Activated naive CD8-positive, alpha-beta T cell treated with anti-CD3 and anti-CD28 coated beads, Interleukin-2, amount 50 U/mL, for 24 hours (primary cell): ENCODE measurements around the gene SOCS7.

Source experiments
- ATAC-seq: fragments of 150-1000 bp; cut with Tn5 transposase; one replicate; pipeline ENCODE4 v1.10.0; 2021
- DNase-seq: peaks from one replicate; pipeline ENCODE4 v3.0.0; 2021
- H3K27ac Mint-ChIP-seq: one replicate; pipeline ENCODE4 v1.8.0; 2021; ENCODE audit warnings: mild to moderate bottlenecking, mixed read lengths
- H3K27me3 Mint-ChIP-seq: one replicate; pipeline ENCODE4 v1.8.0; 2021; ENCODE audit warnings: mixed read lengths
- H3K36me3 Mint-ChIP-seq: one replicate; pipeline ENCODE4 v1.8.0; 2021; ENCODE audit warnings: low read depth, mixed read lengths
- H3K4me1 Mint-ChIP-seq: one replicate; pipeline ENCODE4 v1.8.0; 2021; ENCODE audit warnings: mixed read lengths
- H3K4me3 Mint-ChIP-seq: one replicate; pipeline ENCODE4 v1.8.0; 2021; ENCODE audit warnings: mild to moderate bottlenecking, moderate library complexity, mixed read lengths
- H3K9me3 Mint-ChIP-seq: one replicate; pipeline ENCODE4 v1.8.0; 2021; ENCODE audit warnings: mixed read lengths

SOCS7 gene

DNA sequence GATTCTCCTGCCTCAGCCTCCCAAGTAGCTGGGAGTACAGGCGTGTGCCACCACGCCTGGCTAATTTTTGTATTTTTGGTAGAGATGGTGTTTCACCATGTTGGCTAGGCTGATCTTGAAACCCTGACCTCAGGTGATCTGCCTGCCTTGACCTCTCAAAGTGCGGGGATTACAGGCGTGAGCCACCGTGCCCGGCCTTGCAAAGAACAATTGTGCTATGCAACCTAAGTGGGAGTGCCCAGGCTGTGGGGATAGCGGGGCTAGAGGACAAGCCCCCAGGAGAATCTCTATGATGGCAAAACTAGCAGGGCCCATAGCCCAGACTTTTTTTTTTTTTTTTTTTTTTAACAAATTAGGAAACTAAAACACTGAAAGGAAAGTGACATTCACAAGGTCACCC, 5.9 kb upstream of the SOCS7 start:
- Mint-ChIP-seq H3K9me3 (no peaks in the 10 kb centered on the region), H3K27ac (no peak overlapping the region), H3K27me3 (peaks cover 3% of the 10 kb centered on the region), H3K4me3 (no peak overlapping the region), H3K4me1 (peaks cover 8% of the 10 kb centered on the region), H3K36me3 (no peaks in the 10 kb centered on the region)
- DNase-seq (no peak), ATAC-seq (no peak)

DNA sequence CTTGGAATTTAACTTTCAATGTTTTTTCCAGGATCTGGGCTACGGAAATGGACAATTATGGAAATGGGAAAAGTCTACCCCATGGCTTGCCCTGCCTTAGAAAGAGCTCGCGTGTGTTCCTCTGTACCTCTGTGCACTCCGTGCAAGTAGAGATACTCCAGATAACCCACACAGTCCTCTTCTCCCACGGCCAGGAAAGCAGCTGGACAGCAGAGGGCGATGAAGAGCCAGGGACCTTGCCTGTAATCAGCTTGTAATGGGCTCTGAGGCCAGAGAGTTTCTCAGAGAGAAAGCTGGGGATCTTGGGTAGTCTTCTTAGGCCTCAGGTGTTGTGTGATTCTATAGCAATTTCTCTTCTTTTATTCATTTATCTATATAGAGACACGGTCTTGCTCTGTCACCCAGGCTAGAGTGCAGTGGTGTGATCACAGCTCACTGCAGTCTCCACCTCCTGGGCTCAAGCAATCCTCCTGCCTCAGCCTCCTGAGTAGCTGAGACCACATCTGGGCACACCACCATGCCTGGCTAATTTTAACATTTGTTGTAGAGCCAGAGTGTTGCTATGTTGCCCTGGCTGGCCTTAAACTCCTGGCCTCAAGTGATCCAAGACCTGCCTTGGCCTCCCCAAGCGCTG, 2.4 kb upstream of the SOCS7 start:
- Mint-ChIP-seq H3K4me1 (peaks cover 27% of the 10 kb centered on the region), H3K36me3 (no peaks in the 10 kb centered on the region), H3K27ac (no peak overlapping the region), H3K27me3 (peaks cover 3% of the 10 kb centered on the region), H3K4me3 (no peak overlapping the region), H3K9me3 (no peaks in the 10 kb centered on the region)
- DNase-seq (peak; percentile 86), ATAC-seq (peak; percentile 58)

DNA sequence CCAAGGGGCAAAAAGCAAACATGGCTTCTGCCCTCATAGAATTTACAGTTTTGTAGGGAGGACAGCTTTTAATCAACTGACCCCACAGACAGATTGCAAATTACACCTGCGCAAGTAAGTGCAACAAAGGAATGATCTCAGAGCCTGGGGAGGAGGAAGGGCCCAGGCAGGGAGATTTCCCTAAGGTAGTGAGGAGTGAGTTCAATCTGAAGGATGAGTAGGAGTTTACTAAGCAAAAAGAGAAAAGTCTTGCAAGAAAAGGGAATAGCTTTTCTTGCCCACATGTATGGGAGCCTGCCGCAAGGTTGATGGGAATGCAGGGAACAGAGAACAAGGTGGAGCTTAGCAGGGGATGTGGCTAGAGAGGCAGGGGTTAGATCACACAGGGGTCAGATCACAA, 1.6 kb upstream of the SOCS7 start:
- Mint-ChIP-seq H3K9me3 (no peaks in the 10 kb centered on the region), H3K4me3 (peak overlapping the region; percentile 91), H3K4me1 (peaks cover 35% of the 10 kb centered on the region), H3K36me3 (no peaks in the 10 kb centered on the region), H3K27me3 (no peaks in the 10 kb centered on the region), H3K27ac (no peak overlapping the region)
- DNase-seq (no peak), ATAC-seq (no peak)

DNA sequence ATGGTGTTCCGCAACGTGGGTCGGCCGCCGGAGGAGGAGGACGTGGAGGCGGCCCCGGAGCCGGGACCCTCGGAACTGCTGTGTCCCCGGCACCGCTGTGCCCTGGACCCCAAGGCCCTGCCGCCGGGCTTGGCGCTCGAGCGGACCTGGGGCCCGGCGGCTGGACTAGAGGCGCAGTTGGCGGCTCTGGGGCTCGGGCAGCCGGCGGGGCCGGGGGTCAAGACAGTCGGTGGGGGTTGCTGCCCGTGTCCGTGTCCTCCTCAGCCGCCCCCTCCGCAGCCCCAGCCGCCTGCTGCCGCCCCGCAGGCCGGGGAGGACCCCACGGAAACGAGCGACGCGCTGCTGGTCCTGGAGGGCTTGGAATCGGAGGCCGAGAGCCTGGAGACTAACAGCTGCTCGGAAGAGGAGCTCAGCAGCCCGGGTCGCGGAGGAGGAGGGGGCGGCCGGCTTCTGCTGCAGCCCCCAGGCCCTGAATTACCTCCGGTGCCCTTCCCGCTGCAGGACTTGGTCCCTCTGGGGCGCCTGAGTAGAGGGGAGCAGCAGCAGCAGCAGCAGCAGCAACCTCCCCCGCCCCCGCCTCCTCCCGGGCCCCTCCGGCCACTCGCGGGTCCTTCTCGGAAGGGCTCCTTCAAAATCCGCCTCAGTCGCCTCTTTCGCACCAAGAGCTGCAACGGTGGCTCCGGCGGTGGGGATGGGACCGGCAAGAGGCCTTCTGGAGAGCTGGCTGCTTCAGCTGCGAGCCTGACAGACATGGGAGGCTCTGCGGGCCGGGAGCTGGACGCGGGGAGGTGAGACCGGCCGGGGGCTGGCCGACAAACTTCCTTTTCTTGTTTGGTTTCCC, 821 bp downstream of the SOCS7 start:
- DNase-seq (peak; percentile 27), ATAC-seq (no peak)
- Mint-ChIP-seq H3K9me3 (no peaks in the 10 kb centered on the region), H3K27ac (peak overlapping the region; percentile 12), H3K4me3 (peak overlapping the region; percentile 79), H3K27me3 (no peaks in the 10 kb centered on the region), H3K4me1 (peaks cover 50% of the 10 kb centered on the region), H3K36me3 (no peaks in the 10 kb centered on the region)

DNA sequence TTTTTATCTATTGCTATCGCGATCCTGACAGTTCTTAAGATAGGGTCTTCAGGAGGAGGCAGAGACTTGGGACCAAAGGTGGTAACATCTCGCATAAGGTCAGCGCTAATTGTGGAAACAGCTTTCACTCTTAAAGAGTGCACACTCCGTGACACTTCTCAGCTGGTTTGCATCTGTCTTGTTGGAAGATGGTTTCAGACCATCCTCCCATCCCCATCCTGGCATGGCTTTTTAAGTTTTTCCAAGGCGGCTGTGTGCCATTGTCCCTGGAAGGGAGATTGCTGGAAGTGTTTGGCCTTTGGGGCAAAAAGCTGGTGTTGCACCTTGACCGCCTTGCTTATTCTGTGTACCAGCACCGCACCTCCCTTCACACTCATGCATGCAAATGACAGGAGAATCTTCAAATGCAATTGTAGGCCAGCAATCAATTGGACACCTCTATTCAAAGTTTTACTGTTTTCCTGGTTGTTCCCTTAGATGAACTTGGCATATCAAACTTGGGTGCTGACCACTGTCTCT, 1.5 kb downstream of the SOCS7 start:
- no peak for ATAC-seq
- Mint-ChIP-seq H3K9me3 (no peaks in the 10 kb centered on the region), H3K4me3 (peak overlapping the region; percentile 79), H3K36me3 (no peaks in the 10 kb centered on the region), H3K4me1 (peaks cover 50% of the 10 kb centered on the region), H3K27ac (peak overlapping the region; percentile 12), H3K27me3 (no peaks in the 10 kb centered on the region)
- no peak for DNase-seq

DNA sequence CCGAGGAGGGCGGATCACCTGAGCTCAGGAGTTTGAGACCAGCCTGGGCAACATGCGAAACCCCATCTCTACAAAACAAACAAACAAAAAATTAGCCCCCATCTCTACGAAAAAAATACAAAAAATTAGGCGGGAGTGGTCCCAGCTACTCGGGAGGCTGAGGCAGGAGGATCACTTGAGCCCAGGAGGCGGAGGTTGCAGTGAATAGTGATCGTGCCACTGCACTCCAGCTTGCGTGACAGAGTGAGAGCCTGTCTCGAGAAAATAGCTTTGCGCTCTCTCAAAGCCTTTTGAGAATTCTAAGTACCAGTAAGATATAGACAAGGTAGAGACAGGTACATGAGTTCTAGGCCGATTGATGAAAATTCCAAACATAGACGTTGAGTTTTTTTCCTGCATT, 2.0 kb downstream of the SOCS7 start:
- DNase-seq = no peak
- Mint-ChIP-seq H3K4me1 (peaks cover 50% of the 10 kb centered on the region), H3K4me3 (peak overlapping the region; percentile 79), H3K36me3 (no peaks in the 10 kb centered on the region), H3K27me3 (no peaks in the 10 kb centered on the region), H3K27ac (no peak overlapping the region), H3K9me3 (no peaks in the 10 kb centered on the region)
- no peak for ATAC-seq

DNA sequence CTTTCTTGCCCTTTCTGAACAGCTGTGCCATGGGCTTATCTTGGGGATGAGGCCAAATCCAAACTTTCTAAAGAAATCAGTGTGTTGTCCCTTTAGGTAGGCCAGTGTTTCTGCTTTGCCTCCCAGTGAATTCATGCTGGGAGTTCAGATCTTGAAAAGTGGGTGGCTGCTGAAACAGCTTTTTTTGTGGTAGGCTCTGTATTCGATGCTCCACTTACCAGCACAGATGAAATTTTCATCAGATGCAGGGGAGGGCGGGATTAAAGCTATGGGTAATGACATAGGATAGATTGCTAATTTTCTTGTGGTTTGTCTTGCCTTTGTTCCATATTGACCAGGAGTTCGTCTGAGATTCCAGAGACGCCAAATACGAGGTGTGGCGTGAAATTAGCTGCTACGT, 2.8 kb downstream of the SOCS7 start:
- Mint-ChIP-seq H3K4me3 (no peak overlapping the region), H3K36me3 (no peaks in the 10 kb centered on the region), H3K4me1 (peaks cover 47% of the 10 kb centered on the region), H3K27ac (no peak overlapping the region), H3K27me3 (no peaks in the 10 kb centered on the region), H3K9me3 (no peaks in the 10 kb centered on the region)
- DNase-seq (no peak), ATAC-seq (no peak)

DNA sequence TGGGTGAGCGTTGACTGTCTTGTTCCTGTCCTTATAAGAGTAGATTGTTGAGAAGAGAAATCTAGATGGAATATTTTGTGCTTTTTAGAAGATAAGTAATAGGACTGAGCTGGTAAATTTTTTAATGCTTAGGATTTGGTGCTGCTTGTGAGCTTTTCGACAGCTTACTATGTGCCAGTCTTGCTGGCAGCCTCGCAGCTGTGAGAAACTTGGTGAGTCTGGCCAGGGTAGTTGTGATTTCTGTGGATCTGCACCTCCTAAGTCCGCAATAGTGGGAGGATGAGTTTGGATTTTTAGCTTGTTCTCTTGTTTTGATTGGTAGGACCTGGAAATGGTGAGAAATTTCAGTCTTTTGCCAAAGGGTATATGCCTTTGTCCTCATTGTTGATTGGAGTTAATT, 3.6 kb downstream of the SOCS7 start:
- no peak for DNase-seq
- peaks cover 46% of the 10 kb centered on the region for H3K4me1 Mint-ChIP-seq
- no peaks in the 10 kb centered on the region for H3K27me3 Mint-ChIP-seq
- no peaks in the 10 kb centered on the region for H3K9me3 Mint-ChIP-seq
- no peaks in the 10 kb centered on the region for H3K36me3 Mint-ChIP-seq
- ATAC-seq = no peak
- H3K4me3 Mint-ChIP-seq = no peak overlapping the region
- H3K27ac Mint-ChIP-seq = no peak overlapping the region

DNA sequence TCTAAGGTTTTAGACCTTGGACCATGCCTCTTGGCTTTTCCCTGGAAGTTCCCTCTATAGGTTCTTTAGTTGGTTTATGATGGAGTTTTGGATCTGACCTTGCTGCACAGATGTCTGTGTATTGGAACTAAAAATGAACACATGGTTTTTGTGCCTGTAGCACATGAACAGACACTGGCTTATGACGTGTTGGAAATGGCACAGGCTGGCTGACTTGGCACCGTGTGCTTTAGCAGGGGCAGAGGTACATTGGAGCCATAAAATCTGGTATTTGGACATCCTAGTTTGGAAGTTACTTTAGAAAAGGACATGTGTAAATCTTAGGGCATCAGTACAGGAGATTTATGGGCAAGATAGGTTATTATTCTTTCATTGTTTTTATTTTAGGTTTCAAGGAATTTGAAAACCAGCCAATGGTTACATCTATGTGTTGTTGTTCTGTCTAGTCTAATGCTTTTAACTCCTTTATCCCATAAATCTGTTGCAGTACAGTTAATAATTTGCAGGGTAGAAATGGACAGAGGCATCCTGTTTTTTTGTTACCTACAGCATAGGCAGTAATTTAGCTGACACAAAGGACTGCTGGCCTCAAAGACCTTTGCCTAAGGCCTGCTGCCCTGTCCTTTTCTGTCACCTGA, 6.0 kb downstream of the SOCS7 start:
- Mint-ChIP-seq H3K27ac (no peak overlapping the region), H3K36me3 (no peaks in the 10 kb centered on the region), H3K4me3 (no peak overlapping the region), H3K27me3 (no peaks in the 10 kb centered on the region), H3K9me3 (no peaks in the 10 kb centered on the region), H3K4me1 (peaks cover 36% of the 10 kb centered on the region)
- ATAC-seq (no peak), DNase-seq (no peak)

DNA sequence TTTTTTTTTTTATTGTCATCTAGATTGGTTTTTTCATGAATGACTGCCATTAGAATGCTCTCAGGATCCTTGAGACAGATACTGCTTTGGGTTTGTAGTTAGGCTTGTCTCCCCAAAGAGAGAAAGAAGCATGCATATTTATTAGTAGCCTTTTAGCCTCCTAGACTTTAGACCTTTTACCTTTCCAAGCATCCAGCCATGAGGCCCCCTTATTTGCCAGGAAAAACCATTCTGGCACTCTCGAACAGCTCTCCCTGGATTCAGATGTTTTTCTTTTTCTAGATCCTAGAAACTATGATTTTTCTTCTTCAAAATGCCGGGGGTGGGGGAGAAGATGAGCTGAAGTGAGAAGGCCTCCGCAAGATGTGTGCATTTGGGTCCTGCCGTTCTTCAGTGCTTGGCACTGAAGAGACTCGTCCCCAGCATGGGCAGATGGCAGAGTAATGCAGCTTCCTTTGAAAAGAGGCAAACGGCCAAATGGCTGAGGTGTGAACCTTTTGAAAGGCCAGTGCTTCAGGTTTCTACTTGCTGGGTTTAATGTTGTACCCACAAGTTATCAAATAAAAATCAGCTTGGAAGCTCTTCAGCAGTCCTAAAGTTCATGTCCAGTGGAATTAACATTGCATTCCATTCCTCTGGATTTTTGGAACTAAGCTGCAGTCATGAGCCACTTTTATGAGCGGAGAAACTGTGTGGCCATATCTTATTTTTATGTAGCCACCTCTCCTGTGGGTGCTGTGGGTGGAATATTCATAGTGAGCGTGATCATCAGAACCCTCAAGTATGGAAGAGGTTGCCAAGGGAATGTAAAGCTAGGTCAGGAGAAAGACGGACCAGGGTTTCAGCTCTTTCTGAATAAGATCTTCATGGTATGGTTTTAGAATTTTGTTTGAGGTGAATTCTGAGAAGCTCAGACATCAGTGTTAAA, 7.2 kb downstream of the SOCS7 start:
- H3K4me3 Mint-ChIP-seq = no peak overlapping the region

DNA sequence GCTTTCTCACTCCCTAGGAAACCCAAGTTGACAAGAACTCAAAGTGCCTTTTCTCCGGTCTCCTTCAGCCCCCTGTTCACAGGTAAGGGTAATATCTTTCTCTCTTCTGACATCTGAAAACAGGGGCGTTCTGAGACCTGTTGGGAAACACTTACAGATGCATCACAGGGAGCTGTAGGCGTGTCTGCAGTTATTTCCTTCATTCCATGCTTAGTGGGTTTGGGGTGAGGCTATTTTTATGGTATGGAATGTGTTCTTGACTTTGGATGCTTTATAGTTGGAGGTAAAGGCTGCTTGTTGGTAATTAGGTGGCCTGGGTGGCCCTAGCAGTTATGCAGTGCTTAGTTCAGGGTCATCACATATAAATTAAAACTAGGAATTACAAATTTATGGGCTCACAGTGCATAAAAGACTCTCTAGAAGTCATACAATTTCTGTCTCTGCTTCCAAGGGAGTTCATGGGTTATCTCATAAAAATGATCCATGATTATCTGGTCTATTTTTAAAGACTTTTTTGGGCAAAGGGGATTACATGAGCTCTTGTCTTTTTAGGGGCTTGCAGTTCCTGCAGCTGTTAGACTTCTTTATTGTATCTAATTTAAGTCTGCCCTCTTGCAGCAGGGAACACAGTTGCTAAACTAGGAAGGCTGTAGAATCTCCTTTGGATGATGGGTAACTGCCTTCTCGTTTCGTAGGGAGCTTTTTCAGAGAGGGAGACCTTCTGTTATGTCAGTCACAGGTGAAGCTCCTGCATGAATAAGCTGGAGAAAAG, 10.2 kb downstream of the SOCS7 start:
- H3K27ac Mint-ChIP-seq = no peak overlapping the region
- H3K4me3 Mint-ChIP-seq = no peak overlapping the region
- H3K9me3 Mint-ChIP-seq = no peaks in the 10 kb centered on the region

More for the DNA sequence above, 7.2 kb downstream of the SOCS7 start:
- no peak for DNase-seq
- Mint-ChIP-seq H3K27me3 (no peaks in the 10 kb centered on the region), H3K36me3 (no peaks in the 10 kb centered on the region), H3K27ac (no peak overlapping the region), H3K4me1 (peaks cover 26% of the 10 kb centered on the region), H3K9me3 (no peaks in the 10 kb centered on the region)
- ATAC-seq = no peak

DNA sequence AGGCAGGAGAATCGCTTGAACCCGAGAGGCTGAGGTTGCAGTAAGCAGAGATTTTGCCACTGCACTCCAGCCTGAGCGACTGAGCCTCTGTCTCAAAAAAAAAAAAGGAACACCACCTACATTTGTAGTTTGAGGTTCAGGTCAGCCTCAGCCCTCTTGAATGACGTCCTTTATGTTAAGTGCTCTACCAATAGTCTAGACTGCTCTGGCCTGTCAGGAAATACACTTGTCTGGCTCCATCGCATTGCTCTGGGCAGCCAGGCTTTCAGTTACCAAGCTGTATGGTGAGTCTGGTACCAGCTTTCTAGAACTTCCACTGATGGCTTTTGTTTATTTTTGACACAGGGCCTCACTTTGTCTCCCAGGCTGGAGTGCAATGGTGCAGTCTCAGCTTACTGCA, 11.4 kb downstream of the SOCS7 start:
- no peaks in the 10 kb centered on the region for H3K27me3 Mint-ChIP-seq
- H3K4me3 Mint-ChIP-seq = no peak overlapping the region
- H3K36me3 Mint-ChIP-seq = peaks cover 6% of the 10 kb centered on the region
- H3K9me3 Mint-ChIP-seq = no peaks in the 10 kb centered on the region
- DNase-seq (no peak), ATAC-seq (no peak)
- no peak overlapping the region for H3K27ac Mint-ChIP-seq
- H3K4me1 Mint-ChIP-seq = no peaks in the 10 kb centered on the region

More for the DNA sequence above, 10.2 kb downstream of the SOCS7 start:
- no peaks in the 10 kb centered on the region for H3K36me3 Mint-ChIP-seq
- no peaks in the 10 kb centered on the region for H3K27me3 Mint-ChIP-seq
- no peak for ATAC-seq
- H3K4me1 Mint-ChIP-seq = peaks cover 6% of the 10 kb centered on the region
- DNase-seq = no peak

DNA sequence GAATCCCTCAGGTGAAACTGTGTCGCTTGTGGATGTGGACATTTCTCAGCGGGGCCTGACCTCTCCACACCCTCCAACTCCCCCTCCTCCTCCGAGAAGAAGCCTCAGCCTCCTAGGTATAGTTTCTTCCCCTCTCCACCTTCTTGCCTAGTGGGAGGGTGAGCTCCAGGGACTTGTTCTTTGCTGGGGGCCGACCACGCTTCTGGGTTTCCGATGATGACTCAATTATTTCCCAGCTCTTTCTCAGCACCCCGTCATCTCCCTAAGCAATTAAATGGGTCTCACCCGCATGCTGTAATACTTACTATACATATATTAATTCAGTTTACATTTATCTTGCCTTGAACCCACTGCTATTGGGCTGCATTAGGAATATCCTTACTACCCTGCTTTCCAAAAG, 13.1 kb downstream of the SOCS7 start:
- H3K27me3 Mint-ChIP-seq = no peaks in the 10 kb centered on the region
- no peak overlapping the region for H3K4me3 Mint-ChIP-seq
- ATAC-seq (no peak), DNase-seq (no peak)
- H3K36me3 Mint-ChIP-seq = peaks cover 15% of the 10 kb centered on the region
- H3K9me3 Mint-ChIP-seq = no peaks in the 10 kb centered on the region
- H3K4me1 Mint-ChIP-seq = no peaks in the 10 kb centered on the region
- no peak overlapping the region for H3K27ac Mint-ChIP-seq
